GM21381 (cell line): Measurements from ENCODE around the gene SLC25A1.
A peak's percentile ranks its signal among the peaks of the same experiment; 100 is the strongest.

Experiments used
- ATAC-seq: cut with Tn5 transposase; IDR thresholded peaks from one replicate; pipeline ENCODE4 v1.9.1; 2021; ENCODE audit warnings: mild to moderate bottlenecking, moderate library complexity; ENCODE audit not compliant: unreplicated experiment

Gene SLC25A1

GRCh38 chr22:19182472-19183157 lies 4.1 kb upstream of the SLC25A1 start:
- ATAC-seq, result no peak

- no peak for ATAC-seq
These were observed 3.4 kb upstream of the SLC25A1 start for GRCh38 chr22:19181786-19182471.

DNA sequence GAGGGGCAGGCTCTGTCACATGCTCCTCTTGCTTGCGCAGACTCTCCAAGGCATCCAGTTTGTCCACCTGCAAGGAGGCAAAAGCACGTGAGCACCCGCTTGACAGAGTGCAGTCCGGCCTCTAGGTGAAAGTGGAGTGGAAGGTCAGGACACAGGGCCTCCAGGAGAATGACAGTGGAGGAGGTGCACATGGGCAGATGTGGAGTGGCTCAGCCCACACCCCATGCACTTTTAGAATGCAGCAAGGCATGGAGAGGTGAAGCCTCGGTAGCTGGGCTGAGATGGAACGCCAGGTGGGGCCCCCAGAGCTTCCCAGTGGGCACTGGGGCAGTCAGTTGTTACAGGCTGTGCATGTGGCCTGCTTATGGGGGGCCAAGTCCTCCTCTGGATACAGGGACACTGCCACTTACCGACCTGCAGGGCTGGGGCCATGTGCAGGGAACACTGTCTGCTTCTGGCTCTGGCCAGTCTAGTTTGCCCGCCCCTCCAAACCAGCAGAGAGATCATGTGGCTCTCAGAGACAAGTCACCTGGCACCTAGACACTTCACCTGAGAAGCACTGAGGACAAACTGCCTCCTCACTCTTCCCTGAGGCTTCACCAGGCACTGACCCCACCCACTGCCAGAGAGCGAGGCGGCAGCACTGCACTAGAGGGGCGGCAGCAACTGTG lies 2.3 kb upstream of the SLC25A1 start:
- no peak for ATAC-seq

GRCh38 chr22:19180234-19180633 lies 1.7 kb upstream of the SLC25A1 start:
- no peak for ATAC-seq

GRCh38 chr22:19179497-19180048 lies 1.0 kb upstream of the SLC25A1 start:
- ATAC-seq, result no peak

- peak; percentile 33 for ATAC-seq
These were observed 375 bp downstream of the SLC25A1 start for GRCh38 chr22:19178065-19178656.

DNA sequence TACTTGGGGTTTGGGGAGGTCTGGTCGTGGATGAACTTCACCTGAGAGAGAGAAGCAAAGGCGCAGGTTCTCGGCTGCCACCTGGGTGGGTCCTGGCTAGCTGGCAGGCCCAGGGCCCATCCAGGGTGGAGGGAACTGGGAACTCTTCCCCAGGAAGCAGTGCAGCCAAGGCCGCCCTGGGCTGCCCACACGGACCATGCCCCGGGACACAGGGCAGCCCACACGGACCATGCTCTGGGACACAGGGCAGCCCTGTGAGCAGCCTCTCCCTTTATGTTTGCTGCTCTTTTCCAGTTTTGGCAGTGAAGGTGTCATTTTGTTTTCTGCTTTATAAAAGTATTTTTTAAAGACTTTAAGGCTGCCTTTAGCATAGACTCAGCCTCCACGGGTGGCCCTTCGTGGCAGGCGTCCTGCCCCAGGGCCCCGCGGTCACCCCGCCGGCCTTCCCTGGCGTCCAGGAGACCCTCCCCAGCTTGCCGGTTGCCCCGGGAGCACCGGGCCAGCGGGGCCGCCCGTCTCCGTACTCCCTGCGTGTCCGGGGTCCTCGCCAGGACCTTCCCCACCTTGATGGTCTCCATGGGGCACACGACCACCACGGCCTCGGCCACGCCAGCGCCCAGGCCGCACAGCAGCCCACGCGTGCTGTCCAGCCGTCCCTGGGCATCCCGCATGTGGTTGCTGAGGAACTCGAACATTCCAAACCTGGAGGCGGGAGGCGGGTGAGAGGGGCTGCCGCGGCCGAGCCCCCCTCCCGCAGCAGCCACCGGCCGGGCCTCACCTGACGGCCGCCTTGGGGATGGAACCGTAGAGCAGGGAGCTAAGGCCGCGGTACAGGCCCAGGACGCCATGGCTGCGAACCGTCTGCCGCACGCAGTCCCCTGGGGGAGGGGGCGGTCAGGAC lies 1.1 kb downstream of the SLC25A1 start:
- ATAC-seq, result no peak

DNA sequence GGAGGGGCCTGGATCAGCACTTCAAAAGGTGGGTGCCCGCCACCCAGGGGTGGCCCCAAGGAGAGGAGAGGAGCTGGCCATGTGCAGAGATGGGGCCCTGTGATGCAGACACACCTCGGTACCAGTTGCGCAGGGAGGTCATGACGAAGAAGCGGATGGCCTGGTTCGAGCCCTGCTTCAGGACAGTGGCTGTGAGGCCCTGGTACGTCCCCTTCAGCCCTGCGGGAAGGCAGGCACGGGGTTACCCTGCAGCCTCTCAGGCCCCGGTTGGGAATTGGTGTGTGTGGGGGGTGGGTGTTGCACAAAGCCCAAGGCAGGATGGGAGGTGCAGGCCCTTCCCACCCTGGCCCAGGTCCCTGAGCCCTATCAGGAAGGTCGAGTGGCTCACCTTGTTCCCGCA lies 1.8 kb downstream of the SLC25A1 start:
- ATAC-seq, result no peak

DNA sequence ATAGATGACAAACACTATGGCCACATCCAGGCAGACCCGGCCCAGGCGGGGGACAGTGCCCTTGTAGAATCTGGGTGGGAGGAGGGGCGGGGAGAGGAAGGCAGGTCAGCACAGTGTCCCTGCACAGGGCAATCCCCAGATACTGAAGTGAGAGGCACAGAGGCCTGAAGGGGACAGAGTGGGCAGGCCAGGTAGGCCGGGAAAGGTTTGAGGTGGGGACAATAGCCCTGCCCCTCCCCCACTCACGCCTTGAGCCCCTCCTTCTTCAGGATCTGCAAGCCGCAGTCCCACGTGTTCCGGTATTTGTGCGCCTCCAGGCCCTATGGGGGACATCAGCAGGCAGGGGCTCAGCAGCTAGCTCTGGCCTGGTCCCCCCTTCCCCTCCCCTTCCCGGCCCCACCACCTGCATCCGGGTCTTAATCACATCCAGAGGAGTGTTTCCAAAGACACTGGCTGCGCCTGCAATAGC lies 2.3 kb downstream of the SLC25A1 start:
- no peak for ATAC-seq

DNA sequence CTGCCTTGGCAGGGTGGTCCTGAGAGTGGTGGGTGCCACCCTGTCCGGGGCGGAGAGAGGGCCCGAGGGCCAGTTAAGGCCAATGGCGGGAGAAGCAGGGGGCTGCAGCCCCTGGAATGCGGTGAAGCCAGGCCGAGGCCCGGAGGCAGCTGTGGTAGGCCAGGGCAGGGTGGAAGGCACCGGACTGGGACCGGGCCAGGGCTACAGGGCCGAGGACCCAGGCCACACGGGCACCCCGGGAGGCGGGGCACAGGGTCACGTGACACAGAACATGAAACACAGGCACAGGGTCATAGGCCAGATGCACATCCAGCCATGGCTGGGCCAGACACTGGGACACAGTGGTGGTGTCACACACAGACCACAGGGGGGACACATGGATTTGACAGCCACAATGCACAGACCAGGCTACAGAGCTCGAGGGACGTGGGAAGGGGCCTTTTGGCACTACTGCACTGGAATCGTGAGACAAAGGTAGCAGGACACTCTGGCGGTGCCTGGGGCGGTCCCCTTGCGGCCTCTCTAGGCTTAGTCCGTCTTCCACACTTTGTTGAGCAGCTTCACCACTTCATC lies 2.8 kb downstream of the SLC25A1 start:
- no peak for ATAC-seq

DNA sequence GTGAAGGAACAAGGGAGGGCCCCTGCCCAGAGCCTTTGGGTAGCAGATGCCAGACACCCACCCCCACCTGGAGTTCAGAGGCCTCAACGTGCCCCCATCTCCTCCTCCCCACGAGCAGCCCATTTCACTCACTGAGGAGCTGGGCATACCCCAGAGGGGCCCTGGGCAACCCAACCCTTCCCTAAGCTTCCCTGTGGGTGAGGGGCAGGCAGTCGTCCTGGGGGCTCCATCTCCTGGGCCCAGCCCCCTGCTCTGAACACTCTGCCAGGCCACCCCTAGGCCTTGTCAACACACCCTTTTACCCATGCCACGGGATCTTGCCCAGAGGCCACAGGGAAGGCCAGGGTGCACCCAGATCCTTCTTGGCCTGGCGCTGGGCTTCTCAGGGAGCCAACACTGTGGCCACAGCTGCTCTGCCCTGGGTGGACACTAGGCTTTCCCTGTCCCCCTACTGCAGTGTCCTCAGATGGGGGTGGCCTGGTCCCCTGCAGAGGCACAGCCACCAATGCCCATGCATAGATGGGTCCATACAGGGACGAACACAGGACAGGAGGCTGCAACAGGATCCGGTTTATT lies 3.4 kb downstream of the SLC25A1 start:
- ATAC-seq, result no peak

- no peak for ATAC-seq
These were observed 4.2 kb downstream of the SLC25A1 start for GRCh38 chr22:19174106-19175025.

- ATAC-seq, result no peak
These were observed 5.2 kb downstream of the SLC25A1 start for GRCh38 chr22:19173047-19174035.

GRCh38 chr22:19172213-19173046 lies 6.1 kb downstream of the SLC25A1 start:
- ATAC-seq, result no peak

DNA sequence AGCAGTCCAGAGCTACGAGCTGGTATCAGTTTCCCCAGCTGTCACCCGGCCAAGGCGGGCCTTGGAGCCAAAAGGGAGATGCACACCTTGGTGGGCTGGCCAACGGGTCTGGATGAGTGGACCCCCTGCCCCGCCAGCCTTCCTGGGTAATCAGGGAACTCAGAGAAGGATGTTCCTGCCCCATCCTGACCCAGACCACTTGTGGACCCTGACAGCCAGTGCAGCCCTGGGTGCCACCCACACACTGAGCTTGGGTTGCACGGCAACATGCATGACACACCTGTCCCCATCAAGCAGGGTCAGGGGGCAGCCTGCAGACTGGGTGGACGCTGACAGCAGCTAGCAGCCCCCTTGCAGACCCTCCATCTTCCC lies 8.6 kb downstream of the SLC25A1 start:
- no peak for ATAC-seq
